A549 treated with dexamethasone at 1 μM for 4 hours (cell line): Measurements from ENCODE around the gene ZFTA. TPM values are rescaled to one million over a fixed set of nuclear protein-coding genes. Genes with fewer than 3 reads are reported as not detected.

Source experiments
- total RNA-seq: library from RNA; stranded (reverse); fragments of 200-300 nt; extraction: Qiagen RNA extraction; gene quantifications from 5 replicates; pipeline ENCODE4 v1.2.3, GENCODE V29; 2022

ZFTA gene
- total RNA-seq: 3.8 to 5.6 TPM (median 5.1 TPM) in 5 replicates

GRCh38 chr11:63768237-63769041, at the start of gene ZFTA:
TSS of gene ZFTA (minus strand) at chr11:63768775. CDS start at chr11:63768622, 153 bp downstream.

GRCh38 chr11:63813035-63813562, 44.5 kb upstream of the ZFTA start, which contains the start of gene SPINDOC:
TSS of gene SPINDOC (plus strand) at chr11:63813456. CDS start at chr11:63813687, 231 bp downstream.

Other genes with a start within 250 kb of the ZFTA start
- gene PLAAT4, start 232.0 kb downstream of the ZFTA start, total RNA-seq: 1.5 to 2.1 TPM (median 1.6 TPM) in 5 replicates
- 0.70 to 1.7 TPM (median 0.97 TPM) in 5 replicates for gene PLAAT2, start 205.4 kb downstream of the ZFTA start, total RNA-seq
- gene PLAAT3, start 154.3 kb downstream of the ZFTA start, total RNA-seq: 55.6 to 69.3 TPM (median 59.2 TPM) in 5 replicates
- gene ATL3, start 97.4 kb downstream of the ZFTA start, total RNA-seq: 31.8 to 45.9 TPM (median 41.4 TPM) in 5 replicates
- gene RTN3, start 87.3 kb downstream of the ZFTA start, total RNA-seq: 101 to 115 TPM (median 110 TPM) in 5 replicates
- 33.1 to 51.2 TPM (median 47.2 TPM) in 5 replicates for gene SPINDOC, start 44.7 kb upstream of the ZFTA start, total RNA-seq
- gene MARK2, start 70.3 kb upstream of the ZFTA start, total RNA-seq: 23.4 to 37.2 TPM (median 35.6 TPM) in 5 replicates
- 0.91 to 1.1 TPM (median 1.0 TPM) in 5 replicates for gene RCOR2, start 148.4 kb upstream of the ZFTA start, total RNA-seq
- gene NAA40, start 170.2 kb upstream of the ZFTA start, total RNA-seq: 10.0 to 16.3 TPM (median 14.2 TPM) in 5 replicates
- 698 to 891 TPM (median 802 TPM) in 5 replicates for gene COX8A, start 205.8 kb upstream of the ZFTA start, total RNA-seq
- 101 to 121 TPM (median 115 TPM) in 5 replicates for gene OTUB1, start 217.7 kb upstream of the ZFTA start, total RNA-seq